ENCODE results near the gene PCDHGA10.
A peak's percentile ranks its signal among the peaks of the same experiment; 100 is the strongest.

The PCDHGA10 gene

GRCh38 chr5:141412854-141413539, at the start of gene PCDHGA10:
PCDHGA10 (plus strand) TSS chr5:141412987; CDS start chr5:141413176, 189 bp downstream.
- Histone ChIP-seq H4K20me1 (ENCODE audit: insufficient read depth, low read length, poor library complexity, severe bottlenecking) (no peaks in the 10 kb centered on the region), H2AFZ (ENCODE audit: low read length) (peak within 1 kb of the TSS; percentile 34; the same call in 1 of the 2 replicates), H3K4me1 (ENCODE audit: insufficient read depth, low read length, poor library complexity, severe bottlenecking) (no peaks in the 10 kb centered on the region), H3K4me3 (ENCODE audit: low read length, poor library complexity, severe bottlenecking) (no peak within 1 kb of the TSS), H3K27me3 (ENCODE audit: insufficient read depth, low read length, poor library complexity, severe bottlenecking) (no peaks in the 10 kb centered on the region), H3K4me2 (ENCODE audit: low read depth, low read length, poor library complexity, severe bottlenecking) (peak within 1 kb of the TSS; percentile 35), H3K9me2 (replicated peaks; ENCODE audit: low read depth, low read length) (no peaks in the 10 kb centered on the region), H3K79me2 (ENCODE audit: insufficient read depth, low read length) (no peaks in the 10 kb centered on the region), H3F3A (ENCODE audit: low read depth) (no peaks in the 10 kb centered on the region), H3K36me3 (ENCODE audit: insufficient read depth, low read length) (no peaks in the 10 kb centered on the region), H3K9me3 (ENCODE audit: insufficient read depth, low read depth, low read length) (no peaks in the 10 kb centered on the region), H3K9ac (ENCODE audit: low read depth, low read length, poor library complexity, severe bottlenecking) (no peak within 1 kb of the TSS)
- peak; percentile 72 for TF ChIP-seq CTCF (conservative IDR thresholded peaks at IDR 0.05; ENCODE audit: low read length)
- no peak for TF ChIP-seq EZH2phosphoT487 (IDR thresholded peaks at IDR 0.05; ENCODE audit: borderline replicate concordance)

- Histone ChIP-seq H3K4me3 (ENCODE audit: low read length, poor library complexity, severe bottlenecking) (no peak within 1 kb of the TSS), H2AFZ (ENCODE audit: low read length) (no peak within 1 kb of the TSS), H4K20me1 (ENCODE audit: insufficient read depth, low read length, poor library complexity, severe bottlenecking) (no peaks in the 10 kb centered on the region), H3K4me1 (ENCODE audit: insufficient read depth, low read length, poor library complexity, severe bottlenecking) (no peaks in the 10 kb centered on the region), H3K9ac (ENCODE audit: low read depth, low read length, poor library complexity, severe bottlenecking) (no peak within 1 kb of the TSS), H3K4me2 (ENCODE audit: low read depth, low read length, poor library complexity, severe bottlenecking) (no peak within 1 kb of the TSS), H3K79me2 (ENCODE audit: insufficient read depth, low read length) (no peaks in the 10 kb centered on the region), H3K36me3 (ENCODE audit: insufficient read depth, low read length) (no peaks in the 10 kb centered on the region), H3F3A (ENCODE audit: low read depth) (no peaks in the 10 kb centered on the region), H3K9me2 (replicated peaks; ENCODE audit: low read depth, low read length) (no peaks in the 10 kb centered on the region), H3K9me3 (ENCODE audit: insufficient read depth, low read depth, low read length) (no peaks in the 10 kb centered on the region; the same call in 1 of the 2 replicates), H3K27me3 (ENCODE audit: insufficient read depth, low read length, poor library complexity, severe bottlenecking) (no peaks in the 10 kb centered on the region)
- TF ChIP-seq CTCF (conservative IDR thresholded peaks at IDR 0.05; ENCODE audit: low read length) (no peak), EZH2phosphoT487 (IDR thresholded peaks at IDR 0.05; ENCODE audit: borderline replicate concordance) (no peak)
Measured at GRCh38 chr5:141363952-141364660, 48.7 kb upstream of the PCDHGA10 start, which contains the start of gene PCDHGA5. PCDHGA5 (plus strand) TSS chr5:141364162; CDS start chr5:141364331, 169 bp downstream.

GRCh38 chr5:141366016-141366896, 46.5 kb upstream of the PCDHGA10 start:
- Histone ChIP-seq H3F3A (ENCODE audit: low read depth) (no peaks in the 10 kb centered on the region), H3K36me3 (ENCODE audit: insufficient read depth, low read length) (no peaks in the 10 kb centered on the region), H3K9ac (ENCODE audit: low read depth, low read length, poor library complexity, severe bottlenecking) (no peak overlapping the region), H3K4me2 (ENCODE audit: low read depth, low read length, poor library complexity, severe bottlenecking) (no peak overlapping the region), H3K4me1 (ENCODE audit: insufficient read depth, low read length, poor library complexity, severe bottlenecking) (no peaks in the 10 kb centered on the region), H3K9me2 (replicated peaks; ENCODE audit: low read depth, low read length) (no peaks in the 10 kb centered on the region), H3K27me3 (ENCODE audit: insufficient read depth, low read length, poor library complexity, severe bottlenecking) (no peaks in the 10 kb centered on the region), H3K79me2 (ENCODE audit: insufficient read depth, low read length) (no peaks in the 10 kb centered on the region), H4K20me1 (ENCODE audit: insufficient read depth, low read length, poor library complexity, severe bottlenecking) (no peaks in the 10 kb centered on the region), H3K4me3 (ENCODE audit: low read length, poor library complexity, severe bottlenecking) (no peak overlapping the region), H2AFZ (ENCODE audit: low read length) (no peak overlapping the region), H3K9me3 (ENCODE audit: insufficient read depth, low read depth, low read length) (no peaks in the 10 kb centered on the region; the same call in 1 of the 2 replicates)
- no peak for TF ChIP-seq CTCF (conservative IDR thresholded peaks at IDR 0.05; ENCODE audit: low read length)
- TF ChIP-seq EZH2phosphoT487 (IDR thresholded peaks at IDR 0.05; ENCODE audit: borderline replicate concordance) = no peak
